SIG-M5 treated with dmso at 0.1 percent for 504 hours (cell line): Measurements from ENCODE around the gene NOTCH2NLA.
"Not testable (repeated sequence)": the region's sequence is repeated elsewhere in the genome, so short reads cannot be mapped to it uniquely, and the experiment has no call there.

Source experiments
- DNase-seq: peaks from one replicate; lab custom pipeline; 2025; ENCODE audit not compliant: unreplicated experiment; lab: John Stamatoyannopoulos, UW

The NOTCH2NLA gene

DNA sequence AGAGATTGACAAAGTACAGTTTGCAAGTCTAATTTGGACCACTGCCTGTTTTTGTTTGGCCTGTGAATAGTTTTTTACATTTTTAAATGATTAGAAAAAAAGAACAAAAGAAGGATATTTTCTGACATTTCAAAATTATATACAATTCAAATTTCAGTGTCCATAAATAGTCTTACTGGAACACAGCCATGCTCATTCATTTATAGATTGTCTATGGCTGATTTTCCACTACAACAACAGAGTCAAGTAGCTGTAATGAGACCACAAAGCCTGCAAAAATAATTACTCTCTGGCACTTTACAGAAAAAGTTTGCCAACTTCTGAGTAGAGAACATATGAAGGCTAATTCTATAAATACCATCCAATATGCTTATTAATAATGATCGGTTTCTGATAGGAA lies 61.1 kb downstream of the NOTCH2NLA start:
- DNase-seq, result not testable (repeated sequence)

- DNase-seq, result not testable (repeated sequence)
Observed at GRCh38 chr1:146167273-146167672, 61.5 kb downstream of the NOTCH2NLA start.

GRCh38 chr1:146144465-146144864 lies 84.4 kb downstream of the NOTCH2NLA start, which contains the start of gene NBPF10:
Gene NBPF10 (minus strand): TSS chr1:146144804. CDS start chr1:146144769, 35 bp downstream.
- not testable (repeated sequence) for DNase-seq
